Measurements from ENCODE around the gene HOXC9. TPM values are rescaled to one million over a fixed set of nuclear protein-coding genes. Genes with fewer than 3 reads are reported as not detected.

HOXC9 gene
- total RNA-seq, 2 donors from 2014 or later, result not detected

DNA sequence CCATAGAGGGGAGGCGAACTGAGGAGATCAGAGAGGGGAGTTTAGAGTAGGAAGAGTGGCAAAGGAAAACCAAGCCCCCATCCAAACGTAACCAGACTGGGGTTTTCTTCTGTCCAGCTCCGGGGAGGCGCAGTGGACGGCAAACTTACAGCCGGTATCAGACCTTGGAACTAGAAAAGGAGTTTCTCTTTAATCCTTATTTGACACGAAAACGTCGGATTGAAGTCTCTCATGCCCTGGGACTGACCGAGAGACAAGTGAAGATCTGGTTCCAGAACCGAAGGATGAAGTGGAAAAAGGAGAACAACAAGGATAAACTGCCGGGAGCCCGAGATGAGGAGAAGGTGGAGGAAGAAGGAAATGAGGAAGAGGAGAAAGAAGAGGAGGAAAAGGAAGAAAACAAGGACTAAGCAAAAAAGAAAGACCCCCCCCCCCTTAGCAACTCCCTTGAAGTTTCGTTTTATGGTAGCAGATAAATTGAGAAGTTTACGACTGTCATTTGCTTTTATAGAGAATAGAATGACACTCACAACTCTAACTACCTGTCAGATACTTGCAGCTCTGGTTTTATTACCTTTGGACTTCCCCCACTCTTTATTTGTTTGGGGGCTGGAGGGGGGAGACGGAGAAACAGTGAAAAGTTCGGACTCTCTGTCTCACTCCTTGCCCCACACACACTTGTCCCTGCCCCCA lies 11.2 kb downstream of the HOXC9 start:
- DNase-seq (no peak), ATAC-seq (no peak)
- Histone ChIP-seq H3K9me3 (no peaks in the 10 kb centered on the region), H3K4me1 (peaks cover 14% of the 10 kb centered on the region), H3K27me3 (peaks cover 6 to 67% of the 10 kb centered on the region in 2 donors), H3K4me3 (no peak overlapping the region), H3K36me3 (replicated peaks in 1 of 2; ENCODE audit: insufficient read depth in 1 of 2, low read depth in 2 of 2) (no peaks in the 10 kb centered on the region), H3K27ac (no peak overlapping the region)
- WGBS, 2 donors, result 5 to 7% methylated on average over 17 of the region's 17 CpGs
- TF ChIP-seq POLR2A (IDR thresholded peaks at IDR 0.05), result no peak
- TF ChIP-seq, protein P1, sequence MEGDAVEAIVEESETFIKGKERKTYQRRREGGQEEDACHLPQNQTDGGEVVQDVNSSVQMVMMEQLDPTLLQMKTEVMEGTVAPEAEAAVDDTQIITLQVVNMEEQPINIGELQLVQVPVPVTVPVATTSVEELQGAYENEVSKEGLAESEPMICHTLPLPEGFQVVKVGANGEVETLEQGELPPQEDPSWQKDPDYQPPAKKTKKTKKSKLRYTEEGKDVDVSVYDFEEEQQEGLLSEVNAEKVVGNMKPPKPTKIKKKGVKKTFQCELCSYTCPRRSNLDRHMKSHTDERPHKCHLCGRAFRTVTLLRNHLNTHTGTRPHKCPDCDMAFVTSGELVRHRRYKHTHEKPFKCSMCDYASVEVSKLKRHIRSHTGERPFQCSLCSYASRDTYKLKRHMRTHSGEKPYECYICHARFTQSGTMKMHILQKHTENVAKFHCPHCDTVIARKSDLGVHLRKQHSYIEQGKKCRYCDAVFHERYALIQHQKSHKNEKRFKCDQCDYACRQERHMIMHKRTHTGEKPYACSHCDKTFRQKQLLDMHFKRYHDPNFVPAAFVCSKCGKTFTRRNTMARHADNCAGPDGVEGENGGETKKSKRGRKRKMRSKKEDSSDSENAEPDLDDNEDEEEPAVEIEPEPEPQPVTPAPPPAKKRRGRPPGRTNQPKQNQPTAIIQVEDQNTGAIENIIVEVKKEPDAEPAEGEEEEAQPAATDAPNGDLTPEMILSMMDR (IDR thresholded peaks at IDR 0.05), result no peak
- intact Hi-C loops (cut with DNase I), result no loop called here

- DNase-seq (no peak), ATAC-seq (no peak)
- H3K9me3 ChIP-seq, result no peaks in the 10 kb centered on the region
- no peak overlapping the region for H3K27ac ChIP-seq
- intact Hi-C loops (cut with DNase I), result no loop called here
- WGBS, 2 donors, result 25 to 31% methylated on average over 14 of the region's 14 CpGs
- H3K27me3 ChIP-seq, result peaks cover 6 to 63% of the 10 kb centered on the region in 2 donors
- TF ChIP-seq POLR2A (IDR thresholded peaks at IDR 0.05), result no peak
- TF ChIP-seq, protein P1 (IDR thresholded peaks at IDR 0.05), result no peak
- no peak overlapping the region for H3K4me3 ChIP-seq
- peaks cover 9% of the 10 kb centered on the region for H3K4me1 ChIP-seq
- H3K36me3 ChIP-seq (replicated peaks in 1 of 2; ENCODE audit: insufficient read depth in 1 of 2, low read depth in 2 of 2), result no peaks in the 10 kb centered on the region
Observed at GRCh38 chr12:54011665-54012532, 11.9 kb downstream of the HOXC9 start.

- H3K9me3 ChIP-seq, result no peaks in the 10 kb centered on the region
- H3K4me3 ChIP-seq, result no peak overlapping the region
- DNase-seq (no peak), ATAC-seq (no peak)
- H3K36me3 ChIP-seq (replicated peaks in 1 of 2; ENCODE audit: insufficient read depth in 1 of 2, low read depth in 2 of 2), result no peaks in the 10 kb centered on the region
- 24 to 36% methylated on average over 6 of the region's 6 CpGs for WGBS, 2 donors
- no peak for TF ChIP-seq POLR2A (IDR thresholded peaks at IDR 0.05)
- TF ChIP-seq, protein P1 (IDR thresholded peaks at IDR 0.05), result no peak
- peaks cover 6 to 57% of the 10 kb centered on the region in 2 donors for H3K27me3 ChIP-seq
- H3K27ac ChIP-seq, result no peak overlapping the region
- intact Hi-C loops (cut with DNase I), result no loop called here
- peaks cover 15% of the 10 kb centered on the region for H3K4me1 ChIP-seq
Observed at GRCh38 chr12:54012631-54013409, 12.9 kb downstream of the HOXC9 start.

DNA sequence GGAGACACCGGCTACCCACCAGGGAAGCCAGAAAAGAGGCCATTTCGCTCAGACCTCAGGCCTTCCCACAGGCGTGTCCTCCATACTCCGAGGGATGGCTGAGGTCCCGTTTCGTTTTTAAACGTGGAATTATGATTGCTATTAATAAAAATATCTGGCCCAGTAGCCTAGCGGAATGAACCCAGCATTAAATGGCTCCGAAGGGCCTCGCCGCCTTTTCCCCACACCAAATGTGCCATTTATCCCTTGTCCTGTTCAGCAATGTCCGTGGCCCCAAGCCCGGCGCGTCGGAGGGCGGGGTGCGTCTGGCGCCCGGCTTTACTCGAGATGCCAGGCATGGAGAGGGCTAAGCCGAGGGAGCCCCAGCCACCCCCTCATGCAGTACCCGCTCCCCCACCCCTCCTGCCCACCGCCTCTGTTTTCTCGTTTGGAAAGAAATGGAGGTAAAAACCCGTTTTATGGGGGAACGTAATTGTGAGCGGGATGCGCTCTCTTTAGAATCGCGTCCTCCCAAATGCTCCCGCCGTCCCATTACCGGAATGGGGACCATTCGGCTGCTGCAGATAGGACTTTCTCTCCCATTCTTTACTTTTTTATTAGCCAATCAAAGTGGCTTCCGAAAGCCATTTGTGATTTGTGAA lies 14.5 kb downstream of the HOXC9 start:
- intact Hi-C loops (cut with DNase I), result no loop called here
- H3K4me1 ChIP-seq, result peaks cover 21% of the 10 kb centered on the region
- ATAC-seq, result no peak
- H3K36me3 ChIP-seq (replicated peaks in 1 of 2; ENCODE audit: insufficient read depth in 1 of 2, low read depth in 2 of 2), result no peaks in the 10 kb centered on the region
- no peak overlapping the region for H3K4me3 ChIP-seq
- no peak for DNase-seq
- WGBS, 2 donors, result 11 to 13% methylated on average over 35 to 36 of the region's 36 CpGs
- TF ChIP-seq, protein P1 (IDR thresholded peaks at IDR 0.05), result no peak
- no peak for TF ChIP-seq POLR2A (IDR thresholded peaks at IDR 0.05)
- no peak overlapping the region for H3K27ac ChIP-seq
- no peaks in the 10 kb centered on the region for H3K9me3 ChIP-seq
- H3K27me3 ChIP-seq, result peaks cover 6 to 53% of the 10 kb centered on the region in 2 donors
